HepG2 (cell line): ENCODE data around the gene STIM1.

Experiments
- CEBPB ChIP-seq: IDR thresholded peaks from 2 replicates; pipeline ENCODE4 v1.6.1; 2011; ENCODE audit warnings: low read depth, low read length, improper control_type of control experiment, borderline replicate concordance
- FOXA1 ChIP-seq, 2 experiments: fragments of 450-650 bp in 1 of 2; sonication (generic) in 1 of 2; formaldehyde crosslinking in 1 of 2; IDR thresholded peaks; 2 replicates each; pipeline versions ENCODE4 v1.4.0 to v1.6.1; 2016 to 2020; ENCODE audit warnings: missing genetic modification reagents in 1 of 2
- HDAC6 ChIP-seq: fragments of 200-600 bp; sonication (generic); IDR thresholded peaks from 2 replicates; pipeline ENCODE4 v1.7.0; 2017; ENCODE audit warnings: mild to moderate bottlenecking, antibody characterized with exemption, low read length, low read depth
- JARID2 ChIP-seq: sonication (generic); formaldehyde crosslinking; IDR thresholded peaks from 2 replicates; pipeline ENCODE4 v1.8.1; 2023; ENCODE audit warnings: missing genetic modification reagents, inconsistent platforms; ENCODE audit not compliant: insufficient replicate concordance
- MIER3 ChIP-seq: IDR thresholded peaks from 2 replicates; pipeline ENCODE4 v1.6.1; 2016; ENCODE audit warnings: missing compliant biosample characterization, borderline replicate concordance
- SP4 ChIP-seq: sonication (generic); formaldehyde crosslinking; IDR thresholded peaks from 2 replicates; pipeline ENCODE4 v1.8.1; 2023; ENCODE audit warnings: mild to moderate bottlenecking, missing genetic modification reagents
- ZFP37 ChIP-seq: sonication (generic); formaldehyde crosslinking; IDR thresholded peaks from 2 replicates; pipeline ENCODE4 v1.4.0; 2020; ENCODE audit warnings: missing genetic modification reagents, borderline replicate concordance
- ZNF431 ChIP-seq: sonication (generic); formaldehyde crosslinking; IDR thresholded peaks from 2 replicates; pipeline ENCODE4 v1.9.0; 2022; ENCODE audit warnings: missing genetic modification reagents, low read depth, mild to moderate bottlenecking, borderline replicate concordance

DNA sequence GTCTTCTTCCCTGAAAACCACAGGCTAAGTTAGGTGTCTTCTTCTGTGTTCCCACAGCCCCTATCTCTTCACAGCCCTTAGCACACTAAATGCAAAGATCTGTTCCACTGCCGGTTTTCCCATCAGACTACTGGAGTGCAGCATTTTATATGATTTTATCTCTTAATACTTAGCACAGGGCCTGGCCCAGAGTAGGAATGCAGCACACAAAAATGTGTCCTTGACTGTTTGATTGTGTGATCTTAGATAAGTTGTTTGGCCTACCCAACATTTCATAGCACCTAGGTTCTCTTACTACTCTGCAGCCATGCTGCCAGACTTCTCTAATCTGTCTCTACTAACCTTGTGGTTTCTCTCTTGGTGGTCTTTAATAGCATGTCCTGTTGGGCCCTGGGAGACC lies 185.0 kb downstream of the STIM1 start:
- TF ChIP-seq JARID2 (CRISPR knock-in tag) (no peak), FOXA1 (IDR thresholded peaks at IDR 0.05) (no peak), FOXA1 (CRISPR knock-in tag; IDR thresholded peaks at IDR 0.05) (no peak), ZFP37 (CRISPR knock-in tag) (no peak), SP4 (CRISPR knock-in tag) (no peak), ZNF431 (CRISPR knock-in tag) (no peak), MIER3 (no peak), CEBPB (no peak), HDAC6 (no peak)
